Adrenal gland (tissue), 12 donors: Measurements from ENCODE around the gene CCL5. TPM values are rescaled to one million over a fixed set of nuclear protein-coding genes. Genes with fewer than 3 reads are reported as not detected.

Experiments
- DNase-seq, 7 donors: peaks; one replicate each; pipeline ENCODE4 v3.0.0-alpha.2; 2019 to 2020
- H3K27ac ChIP-seq, 5 donors: fragments of 200-600 bp; sonication (generic) in 4 of 5; 1 replicate in 3 of 5; 2 replicates in 2 of 5; pipeline versions ENCODE4 v1.5.1 to v1.8.0; 2016 to 2020; ENCODE audit warnings: mild to moderate bottlenecking in 1 of 5
- H3K27me3 ChIP-seq: fragments of 200-600 bp; 2 replicates; pipeline ENCODE4 v1.8.0; 2021
- H3K36me3 ChIP-seq, 2 donors: fragments of 200-600 bp; replicated peaks in 1 of 2; 1 replicate in 1 of 2; 2 replicates in 1 of 2; pipeline versions ENCODE4 v1.5.1 to v1.8.0; 2018 to 2022
- H3K4me1 ChIP-seq, 2 donors: fragments of 200-600 bp; replicated peaks in 1 of 2; 1 replicate in 1 of 2; 2 replicates in 1 of 2; pipeline versions ENCODE4 v1.5.1 to v1.8.0; 2018 to 2021
- H3K4me3 ChIP-seq, 4 donors: fragments of 200-600 bp; sonication (generic) in 3 of 4; one replicate each; pipeline ENCODE4 v1.5.1; 2016 to 2018
- H3K9me3 ChIP-seq, 3 donors: fragments of 200-600 bp; sonication (generic) in 1 of 3; replicated peaks in 1 of 3; 1 replicate in 2 of 3; 2 replicates in 1 of 3; pipeline versions ENCODE4 v1.5.1 to v1.8.0; 2016 to 2021
- CTCF ChIP-seq, 6 experiments: fragments of 450-650 bp in 4 of 6; fragments of 200-600 bp in 2 of 6; sonication (generic) in 1 of 6; IDR thresholded peaks; 1 replicate in 5 of 6; 2 replicates in 1 of 6; pipeline versions ENCODE4 v1.5.1 to v1.8.0; 2016 to 2021; ENCODE audit warnings: antibody characterized with exemption in 6 of 6, mild to moderate bottlenecking in 2 of 6, moderate library complexity in 1 of 6
- POLR2A ChIP-seq, 2 donors: fragments of 450-650 bp; IDR thresholded peaks; one replicate each; pipeline ENCODE4 v1.6.1; 2017; ENCODE audit warnings: antibody characterized with exemption in 2 of 2, mild to moderate bottlenecking in 2 of 2, moderate library complexity in 1 of 2
- WGBS, 4 donors: extraction: QIAGEN DNeasy Blood & Tissue Kit in 2 of 4; methylation state at CpG; one replicate each; pipeline versions ENCODE4 v1.1.5 to v1.1.7; 2013 to 2017; 5-methylcytosine and 5-hydroxymethylcytosine counted together
- intact Hi-C, 2 donors: fragments of 100-400 bp; cut with DNase I; formaldehyde crosslinking; loops; one replicate each; pipeline versions ENCODE4 v1.14.1 to v1.15.0; 2022 to 2023
- polyA plus RNA-seq, 3 donors: library from polyadenylated mRNA; stranded (reverse); fragments of 200-250 nt in 2 of 3; fragments of 350-450 nt in 1 of 3; fragmentation: Illumina TruSeq in 1 of 3; extraction: RNeasy Lipid Tissue Mini Kit (QIAGEN cat#74804) in 1 of 3; gene quantifications; one replicate each; pipeline ENCODE4 v1.2.3, GENCODE V29; 2013 to 2014
- total RNA-seq, 9 donors: library from RNA; depleted of rRNA in 4 of 9; stranded (reverse); fragments of >200 nt in 4 of 9; fragments of 120-200 nt in 1 of 9; fragmentation: NEBNext Ultra II Directional in 1 of 9; extraction: Animal tissue kit (Norgen Biotek cat#: 25700) in 1 of 9; gene quantifications; one replicate each; pipeline versions ENCODE4 v1.1.0 to v1.2.4, GENCODE V29; 2013 to 2023
- donor health status: healthy with polysubstance abuse.
- donor health status: Bipolar disorder and iron deficiency.
- donor health status: DM: yes; HTN: yes; CAD: no.
- donor health status: DM: no; HTN: no; CAD: no.
- donor health status: DM: no; HTN: no; CAD: no.
- donor health status: DM: yes; HTN: yes; CAD: no.

CCL5 gene
- total and polyA plus RNA-seq, 12 donors = 0.83 to 10.7 (median 4.9) TPM

- DNase-seq = no peak
- H3K36me3 ChIP-seq = peaks cover 0 to 63% of the 10 kb centered on the region in 2 donors
- no peak overlapping the region for H3K4me3 ChIP-seq
- peak overlapping the region in 2 of 5 donors; percentile 1 to 27 for H3K27ac ChIP-seq
- no peaks in the 10 kb centered on the region for H3K27me3 ChIP-seq
- H3K4me1 ChIP-seq = peaks cover 9 to 21% of the 10 kb centered on the region in 2 donors
- 63 to 77% (median 70%) methylated on average over 2 of the region's 2 CpGs for WGBS, 4 donors
- TF ChIP-seq POLR2A (IDR thresholded peaks at IDR 0.05) = no peak
- TF ChIP-seq CTCF (IDR thresholded peaks at IDR 0.05) = no peak
- intact Hi-C loops = no loop called here
- no peaks in the 10 kb centered on the region for H3K9me3 ChIP-seq
Observed at GRCh38 chr17:35847006-35847405, 33.2 kb downstream of the CCL5 start.

GRCh38 chr17:35846055-35846809 is 33.9 kb downstream of the CCL5 start:
- TF ChIP-seq POLR2A (IDR thresholded peaks at IDR 0.05) (no peak), CTCF (IDR thresholded peaks at IDR 0.05) (no peak)
- peaks cover 0 to 67% of the 10 kb centered on the region in 2 donors for H3K36me3 ChIP-seq
- 74 to 82% (median 78%) methylated on average over 3 of the region's 3 CpGs for WGBS, 4 donors

GRCh38 chr17:35844547-35844946 is 35.6 kb downstream of the CCL5 start:
- WGBS, 4 donors = 96 to 98% (median 97%) methylated on average over 19 of the region's 19 CpGs
- intact Hi-C loops = no loop called here
- no peaks in the 10 kb centered on the region for H3K9me3 ChIP-seq
- peaks cover 12 to 21% of the 10 kb centered on the region in 2 donors for H3K4me1 ChIP-seq
- no peak overlapping the region for H3K27ac ChIP-seq
- H3K36me3 ChIP-seq = peaks cover 0 to 82% of the 10 kb centered on the region in 2 donors
- no peak for DNase-seq
- TF ChIP-seq POLR2A (IDR thresholded peaks at IDR 0.05) = no peak
- no peaks in the 10 kb centered on the region for H3K27me3 ChIP-seq
- H3K4me3 ChIP-seq = no peak overlapping the region

More at GRCh38 chr17:35846055-35846809, 33.9 kb downstream of the CCL5 start:
- Histone ChIP-seq H3K4me3 (no peak overlapping the region), H3K27me3 (no peaks in the 10 kb centered on the region), H3K4me1 (peaks cover 12 to 21% of the 10 kb centered on the region in 2 donors), H3K9me3 (no peaks in the 10 kb centered on the region), H3K27ac (peak overlapping the region in 2 of 5 donors; percentile 18 to 27)
- DNase-seq = no peak
- intact Hi-C loops = no loop called here

GRCh38 chr17:35843698-35844097 is 36.5 kb downstream of the CCL5 start:
- 93 to 96% (median 94%) methylated on average over 2 of the region's 2 CpGs for WGBS, 4 donors

More at GRCh38 chr17:35843698-35844097, 36.5 kb downstream of the CCL5 start:
- H3K4me1 ChIP-seq = peaks cover 12 to 21% of the 10 kb centered on the region in 2 donors
- no peak for DNase-seq
- intact Hi-C loops = no loop called here
- H3K27ac ChIP-seq = no peak overlapping the region
- H3K27me3 ChIP-seq = no peaks in the 10 kb centered on the region
- H3K4me3 ChIP-seq = no peak overlapping the region
- H3K9me3 ChIP-seq = no peaks in the 10 kb centered on the region
- TF ChIP-seq POLR2A (IDR thresholded peaks at IDR 0.05) (no peak), CTCF (IDR thresholded peaks at IDR 0.05) (no peak)
- peaks cover 0 to 88% of the 10 kb centered on the region in 2 donors for H3K36me3 ChIP-seq
